HG02981 (cell line): ENCODE data around the gene NOL4L.

Experiments
- ATAC-seq: cut with Tn5 transposase; IDR thresholded peaks from one replicate; pipeline ENCODE4 v1.9.1; 2021; ENCODE audit warnings: mild to moderate bottlenecking, moderate library complexity; ENCODE audit not compliant: unreplicated experiment

NOL4L gene

GRCh38 chr20:32490942-32491763, 94.0 kb downstream of the NOL4L start:
- no peak for ATAC-seq

DNA sequence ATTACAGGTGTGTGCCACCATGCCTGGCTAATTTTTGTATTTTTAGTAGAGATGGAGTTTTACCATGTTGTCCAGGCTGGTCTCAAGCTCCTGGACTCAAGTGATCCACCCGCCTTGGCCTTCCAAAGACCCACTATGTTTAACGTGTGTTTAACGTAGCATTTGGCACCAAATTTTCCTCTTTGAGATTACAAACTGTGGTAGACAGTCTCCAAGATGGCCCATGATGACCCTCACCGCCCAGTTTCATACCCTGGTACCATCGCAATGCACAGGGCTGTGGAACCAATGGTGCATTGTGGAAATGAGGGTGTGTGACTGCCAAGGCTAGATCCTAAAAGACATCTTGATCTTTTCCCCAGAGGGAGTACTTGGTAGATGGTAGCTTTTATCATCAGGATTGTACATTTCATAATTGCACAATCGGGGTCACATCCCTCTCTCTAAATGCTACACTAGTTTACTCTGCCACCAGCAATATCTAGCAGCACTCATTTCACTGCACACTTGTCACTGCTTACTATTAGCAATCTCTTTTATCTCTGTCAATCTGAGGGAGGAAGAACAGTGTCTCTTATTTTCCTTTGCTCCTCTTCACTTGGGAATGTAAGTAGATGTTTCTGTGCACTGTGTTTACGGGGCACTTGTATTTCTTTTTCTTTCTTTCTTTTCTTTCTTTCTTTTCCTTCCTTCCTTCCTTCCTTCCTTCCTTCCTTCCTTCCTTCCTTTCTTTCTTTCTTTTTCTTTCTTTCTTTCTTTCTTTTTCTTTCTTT, 96.9 kb downstream of the NOL4L start:
- ATAC-seq = no peak

DNA sequence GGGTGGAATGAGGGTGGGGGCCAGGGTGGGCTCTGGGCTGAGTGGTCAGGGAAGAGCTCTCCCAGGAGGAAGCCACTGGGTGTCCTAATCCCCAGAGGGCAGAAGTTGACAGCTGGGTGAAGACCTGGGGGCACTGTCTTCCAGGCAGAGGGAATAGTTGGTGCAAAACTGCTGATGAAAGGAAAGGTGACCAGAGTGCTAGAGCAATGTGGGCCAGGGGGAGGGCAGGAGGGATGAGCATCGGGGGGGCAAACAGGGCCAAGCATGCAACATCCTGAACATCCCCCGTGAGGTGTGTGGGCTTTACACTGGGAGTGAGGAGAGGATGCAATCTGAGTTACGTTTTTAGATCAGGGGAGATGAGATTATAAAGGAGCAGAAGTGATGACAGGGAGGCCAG, 97.8 kb downstream of the NOL4L start:
- no peak for ATAC-seq

DNA sequence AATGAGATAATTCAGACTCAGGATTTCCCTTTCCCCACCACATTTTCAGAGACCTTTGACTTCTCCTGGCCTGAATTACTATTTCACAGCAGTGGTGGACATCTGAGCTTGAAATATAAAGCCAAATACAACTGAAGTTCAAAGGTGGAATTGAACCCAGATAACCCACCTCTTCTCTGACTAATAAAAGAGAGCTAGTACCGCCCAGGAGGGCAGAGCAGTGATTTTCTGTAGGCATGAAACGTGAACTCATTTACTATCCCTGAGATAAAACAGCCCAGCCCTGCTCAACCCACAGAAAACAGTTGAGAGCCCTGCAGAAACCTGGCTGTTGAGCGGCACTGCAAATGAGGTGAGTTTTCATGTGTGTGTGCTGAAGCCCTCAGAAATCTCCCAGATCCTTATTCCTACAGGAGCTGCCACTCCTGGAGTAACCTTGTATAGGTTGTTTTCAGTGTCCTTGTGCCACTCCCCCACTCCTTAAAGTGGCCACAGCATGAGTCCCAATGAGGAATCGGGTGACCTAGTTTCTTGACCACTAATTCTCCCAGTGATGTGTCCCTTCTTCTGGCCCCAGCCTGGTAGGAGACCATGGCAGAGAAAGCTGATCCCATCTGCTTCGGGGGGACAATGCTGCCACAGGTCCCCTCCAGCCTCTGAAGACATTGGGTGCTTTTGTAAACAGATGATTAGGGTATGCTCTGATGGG, 99.2 kb downstream of the NOL4L start:
- no peak for ATAC-seq

GRCh38 chr20:32484958-32485769, 100.0 kb downstream of the NOL4L start:
- ATAC-seq = peak; percentile 62

DNA sequence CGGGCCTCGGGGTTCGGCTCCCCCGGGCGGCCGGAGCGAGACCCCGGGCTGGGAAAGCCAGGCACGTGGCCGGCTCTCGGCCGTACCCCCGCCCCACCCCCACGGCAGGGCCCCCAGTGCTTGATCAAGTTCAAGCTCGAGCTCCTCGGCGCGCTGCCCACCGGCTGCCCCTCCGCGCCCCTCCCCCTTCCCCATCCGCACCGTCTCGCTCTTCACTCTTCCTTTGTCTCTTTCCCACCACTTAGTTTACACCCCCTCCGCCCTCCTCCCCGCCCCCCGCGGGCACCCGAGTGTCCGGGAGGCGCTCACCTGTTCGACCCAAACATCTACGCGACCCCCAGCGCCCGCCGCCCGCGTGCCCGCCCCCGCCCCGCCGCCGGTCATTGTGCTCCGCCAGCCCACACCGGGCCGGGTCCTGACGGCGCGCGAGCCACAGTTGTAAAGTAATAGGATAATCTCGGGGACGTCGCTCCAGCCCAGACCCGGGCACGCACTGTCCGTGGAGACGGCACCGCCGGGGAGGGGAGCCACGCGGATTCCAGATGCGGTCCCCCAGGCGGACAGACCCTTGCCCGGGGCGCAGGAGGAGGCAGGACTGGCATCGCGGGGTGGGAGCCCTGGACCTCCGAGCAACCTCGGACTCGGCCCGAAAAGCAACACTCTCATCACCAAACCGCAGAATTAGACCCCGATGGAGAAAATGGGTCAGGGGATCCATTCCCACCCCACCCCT, 100.7 kb downstream of the NOL4L start:
- ATAC-seq = no peak

DNA sequence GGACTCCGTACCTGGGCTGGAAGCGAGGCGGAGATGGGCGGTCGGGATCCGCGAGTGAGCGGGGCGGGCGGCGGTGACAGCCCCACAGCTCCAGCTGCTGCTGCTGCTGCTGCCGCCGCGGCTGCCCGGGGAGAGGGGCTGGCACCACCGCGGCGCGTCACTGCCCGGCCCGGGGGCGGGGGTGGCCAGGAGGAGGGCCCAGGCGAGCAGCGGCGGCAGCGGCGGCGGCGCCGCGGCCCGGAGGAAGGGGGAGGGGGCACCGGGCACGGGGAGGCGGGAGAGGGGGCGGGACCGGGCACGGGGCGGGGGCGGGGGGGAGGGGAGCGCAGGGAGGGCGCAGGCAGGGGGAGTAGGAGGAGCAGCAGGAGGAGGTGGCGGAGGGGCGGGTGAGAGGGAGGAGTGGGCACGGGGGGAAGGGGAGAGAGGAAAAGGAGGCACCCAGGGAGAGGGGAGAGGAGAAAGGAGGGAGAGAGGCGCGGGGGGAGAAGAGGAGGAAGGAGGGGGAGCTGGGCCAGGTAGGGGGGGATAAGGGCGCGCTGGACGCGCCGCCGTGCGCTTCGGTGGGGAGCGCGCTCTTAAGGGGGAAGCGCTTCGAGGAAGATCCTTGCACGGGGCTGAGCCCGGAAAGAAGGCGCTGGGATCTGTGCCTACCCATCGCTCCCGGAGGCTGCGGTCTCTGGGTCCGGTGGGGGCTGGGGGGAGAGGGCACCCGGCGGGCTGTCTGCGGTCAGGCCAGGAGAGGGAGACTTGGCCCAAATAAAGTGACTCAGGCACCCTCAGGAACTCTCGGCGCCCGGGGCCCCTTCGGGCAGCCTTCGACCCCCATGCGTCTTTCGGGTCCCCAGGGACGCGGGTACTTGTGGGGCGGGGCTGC, 101.5 kb downstream of the NOL4L start:
- ATAC-seq = no peak

DNA sequence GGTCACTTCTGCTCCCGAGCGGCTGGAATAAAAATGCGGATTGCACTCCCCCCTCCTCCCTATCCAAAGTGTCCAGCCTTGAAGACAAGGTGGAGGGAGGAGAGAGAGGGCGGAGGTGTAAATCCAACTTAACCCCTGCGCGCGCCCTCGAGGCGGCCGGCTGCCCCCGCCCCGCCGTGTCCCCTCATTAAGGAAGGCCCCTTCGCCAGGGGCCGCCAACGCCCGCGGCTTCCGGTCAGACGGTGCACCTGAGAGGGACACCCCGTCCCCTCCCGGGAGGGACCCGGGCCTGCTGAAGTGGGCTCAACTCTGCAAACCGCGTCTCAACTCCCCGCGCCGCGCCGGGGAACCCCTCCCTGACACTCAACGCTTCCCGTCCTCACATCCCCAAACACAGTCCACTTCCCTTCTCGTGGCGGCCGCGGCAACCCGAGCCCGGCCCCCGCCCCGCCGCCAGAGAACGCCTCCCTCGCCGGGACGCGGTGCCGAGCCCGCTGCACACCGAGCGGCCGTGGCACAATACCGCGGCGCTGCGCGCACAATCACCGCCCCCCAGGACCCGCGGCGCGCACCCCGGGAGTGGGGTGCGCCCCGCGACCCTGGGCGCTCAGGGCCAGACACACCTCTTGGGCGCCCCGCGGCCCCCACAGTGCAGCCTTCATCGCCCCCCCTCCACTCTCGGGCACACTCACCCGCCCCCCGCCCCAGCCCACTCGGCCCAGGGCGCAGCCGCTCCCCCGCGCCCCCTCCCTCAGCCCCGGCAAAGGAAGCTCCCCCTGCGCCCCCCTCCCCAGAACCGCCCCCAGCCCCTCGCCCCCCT, 102.5 kb downstream of the NOL4L start:
- no peak for ATAC-seq

- no peak for ATAC-seq
Measured at GRCh38 chr20:32482143-32482441, 103.0 kb downstream of the NOL4L start.

GRCh38 chr20:32481311-32482142, 103.6 kb downstream of the NOL4L start:
- no peak for ATAC-seq

DNA sequence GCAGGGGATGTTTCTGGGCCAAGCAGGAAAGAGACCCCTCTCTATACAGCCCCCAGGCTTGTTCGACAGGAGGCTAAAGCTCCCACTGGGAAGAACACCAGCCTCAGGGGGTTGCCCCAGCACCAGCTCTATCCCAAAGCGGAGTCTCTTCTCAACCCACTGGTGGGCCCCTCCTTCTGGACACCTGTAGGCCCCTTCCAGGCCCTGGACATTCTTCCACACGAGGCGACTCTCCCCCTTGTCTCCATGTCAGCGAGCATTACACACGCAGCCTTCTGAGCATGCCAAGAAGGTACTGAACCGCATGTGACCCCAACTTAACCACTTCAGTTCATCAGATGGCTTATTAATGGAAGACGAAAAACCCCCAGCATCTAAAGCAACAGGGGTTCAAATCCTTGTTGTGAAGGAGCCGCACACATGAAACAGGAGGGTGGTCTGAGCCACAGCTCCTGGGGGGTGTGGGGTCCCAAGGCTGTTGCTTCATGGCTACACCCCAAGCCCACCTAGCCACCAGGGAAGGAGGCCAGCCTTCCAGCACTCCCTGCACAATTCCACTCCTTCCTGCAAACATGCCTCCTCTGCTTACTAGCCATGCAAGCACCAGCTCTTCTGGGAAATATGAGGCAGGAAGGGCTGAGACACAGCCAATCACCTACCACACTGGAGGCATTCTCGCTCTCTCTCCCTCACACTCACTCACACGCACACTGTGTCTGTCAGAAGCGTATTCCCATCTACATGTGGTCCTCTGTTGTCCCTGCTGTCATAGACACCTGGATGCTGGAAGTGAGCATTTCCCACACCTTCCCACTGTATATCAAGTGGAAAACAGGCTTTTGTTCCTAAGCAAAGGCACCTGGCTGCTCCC, 104.5 kb downstream of the NOL4L start:
- no peak for ATAC-seq

DNA sequence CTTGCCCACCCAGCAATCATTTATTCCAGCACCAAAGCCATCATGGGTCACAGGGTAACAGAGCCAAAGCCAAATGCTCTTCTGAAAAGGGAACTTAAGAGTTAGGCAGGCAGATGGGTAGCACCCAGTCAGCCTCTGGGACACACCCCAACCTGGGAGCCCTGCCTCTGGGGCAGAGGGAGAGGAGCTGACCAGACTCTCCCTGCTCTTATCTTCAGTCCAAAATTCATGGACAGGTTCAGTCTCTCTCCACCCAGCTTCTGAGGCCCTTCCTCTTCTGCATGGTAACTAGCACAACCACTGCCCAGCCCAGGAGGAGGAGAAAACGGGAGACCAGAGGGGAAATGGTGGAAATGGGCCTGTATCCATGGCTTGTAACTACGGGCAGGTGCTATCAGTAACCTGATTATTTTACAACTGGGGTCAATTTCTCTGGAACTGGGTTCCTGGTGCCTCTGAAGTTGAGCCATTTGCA, 105.4 kb downstream of the NOL4L start:
- no peak for ATAC-seq

DNA sequence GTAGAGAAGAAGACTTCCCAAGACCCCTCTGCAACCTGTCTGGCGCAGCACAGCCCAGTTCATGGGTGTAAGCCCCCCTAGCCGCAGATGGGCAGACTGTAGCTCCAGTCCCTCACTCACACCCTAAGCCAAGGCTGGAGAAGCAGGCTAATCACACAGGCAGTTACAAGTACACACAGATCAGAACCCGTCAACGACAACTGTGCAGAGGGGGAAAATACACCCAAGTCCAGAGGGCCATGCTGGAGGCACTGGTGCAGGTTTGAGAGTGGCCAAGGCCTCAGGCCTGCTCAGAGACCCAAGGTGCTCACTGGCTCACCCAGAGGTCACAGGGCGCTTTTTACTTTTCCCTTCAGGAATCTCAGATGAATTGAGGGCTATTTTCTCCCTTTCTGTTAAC, 106.1 kb downstream of the NOL4L start:
- no peak for ATAC-seq

GRCh38 chr20:32478576-32478975, 106.6 kb downstream of the NOL4L start:
- no peak for ATAC-seq

DNA sequence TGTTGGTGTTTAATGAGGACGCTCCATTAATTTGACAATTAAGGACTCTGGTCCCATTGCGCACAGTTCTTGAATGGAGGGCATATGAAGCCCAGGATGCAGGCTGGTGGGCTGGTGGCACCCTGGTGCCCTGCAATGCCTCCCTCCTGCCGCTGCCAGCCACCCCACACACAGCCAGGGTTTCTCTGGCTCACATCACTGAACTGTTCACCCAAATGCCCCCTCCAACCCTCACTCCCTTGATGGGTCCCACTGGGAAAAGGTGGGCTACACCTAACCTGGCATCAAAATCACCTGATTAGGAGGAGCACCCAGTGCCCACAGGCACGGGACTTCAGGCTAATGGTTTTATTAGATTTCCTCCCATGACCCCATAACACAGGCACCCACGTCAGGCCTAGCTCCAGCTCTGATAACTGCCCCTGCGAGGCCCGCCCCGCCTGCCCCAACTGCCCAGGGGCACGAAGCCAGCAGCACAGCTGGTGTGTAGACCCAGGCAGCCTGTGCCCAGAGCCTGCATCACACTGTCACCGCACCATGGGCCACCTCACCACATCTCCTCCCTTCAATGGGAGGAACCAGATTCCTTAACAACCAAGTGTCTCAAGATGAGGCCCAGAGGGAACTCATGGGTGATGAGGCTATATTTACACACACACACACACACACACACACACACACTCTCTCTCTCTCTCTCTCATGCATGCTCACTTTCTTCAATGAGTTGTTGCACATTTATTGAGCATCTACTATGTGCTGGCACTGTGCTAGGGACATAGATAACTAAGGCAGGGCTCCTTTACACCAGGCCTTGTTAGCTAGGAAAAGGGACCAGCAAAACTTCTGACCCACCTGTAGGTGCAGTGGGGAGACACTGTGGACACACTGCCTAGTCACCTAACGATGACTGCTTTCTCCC, 107.3 kb downstream of the NOL4L start:
- no peak for ATAC-seq
